Glutamatergic neuron (in vitro differentiated cells): ENCODE data around the gene KHDC3L. TPM values are rescaled to one million over a fixed set of nuclear protein-coding genes. Genes with fewer than 3 reads are reported as not detected.

ENCODE experiments used
- DNase-seq: peaks from one replicate; pipeline ENCODE4 v3.0.0; 2022
- H3K27ac Mint-ChIP-seq: one replicate; pipeline ENCODE4 v1.8.0; 2020; ENCODE audit warnings: mild to moderate bottlenecking, mixed read lengths, inconsistent platforms; ENCODE audit not compliant: unreplicated experiment
- H3K27me3 Mint-ChIP-seq: one replicate; pipeline ENCODE4 v1.8.0; 2020; ENCODE audit warnings: mild to moderate bottlenecking, moderate library complexity, mixed read lengths, inconsistent platforms; ENCODE audit not compliant: unreplicated experiment
- H3K36me3 Mint-ChIP-seq: one replicate; pipeline ENCODE4 v1.8.0; 2020; ENCODE audit warnings: mild to moderate bottlenecking, mixed read lengths, inconsistent platforms; ENCODE audit not compliant: unreplicated experiment
- H3K4me1 Mint-ChIP-seq: one replicate; pipeline ENCODE4 v1.8.0; 2020; ENCODE audit warnings: mild to moderate bottlenecking, low read depth, mixed read lengths, inconsistent platforms; ENCODE audit not compliant: unreplicated experiment
- H3K4me3 Mint-ChIP-seq: one replicate; pipeline ENCODE4 v1.8.0; 2020; ENCODE audit warnings: mild to moderate bottlenecking, mixed read lengths, inconsistent platforms; ENCODE audit not compliant: unreplicated experiment
- H3K9me3 Mint-ChIP-seq: one replicate; pipeline ENCODE4 v1.8.0; 2020; ENCODE audit warnings: mild to moderate bottlenecking, moderate library complexity, mixed read lengths, inconsistent platforms; ENCODE audit not compliant: unreplicated experiment
- total RNA-seq: library from RNA; stranded (reverse); fragmentation: NEBNext Ultra II Directional; extraction: Animal tissue kit (Norgen Biotek cat#: 25700); gene quantifications from one replicate; pipeline ENCODE4 v1.2.1, GENCODE V29; 2021; ENCODE audit not compliant: unreplicated experiment
- TF ChIP-seq, protein P1 (sequence below): fragments of 200-600 bp; sonication (generic); IDR thresholded peaks from one replicate; pipeline ENCODE4 v1.5.0; 2021; ENCODE audit not compliant: partially characterized antibody, unreplicated experiment

KHDC3L gene
- total RNA-seq, 1 donor from 2014 or later: not detected

DNA sequence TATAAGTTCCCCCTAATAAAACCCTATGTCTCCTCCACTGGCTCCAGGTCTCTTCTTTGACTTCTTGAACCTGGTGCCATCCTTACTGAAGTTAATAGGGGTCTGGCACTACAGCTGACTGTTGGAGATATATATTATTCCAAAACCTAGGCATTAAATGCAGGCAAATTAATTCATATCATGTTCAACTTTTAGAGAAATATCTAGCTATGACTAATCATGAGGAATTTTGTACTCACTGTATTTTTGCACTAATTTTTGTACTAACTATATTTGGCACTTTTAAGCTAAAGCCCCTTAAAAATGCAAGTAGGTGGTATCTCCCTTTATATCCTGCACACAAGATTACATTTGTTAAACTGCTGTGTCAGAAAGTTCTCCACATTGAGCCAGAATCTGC, 19.3 kb upstream of the KHDC3L start:
- Mint-ChIP-seq H3K27ac (no peak overlapping the region), H3K4me1 (no peaks in the 10 kb centered on the region), H3K9me3 (no peaks in the 10 kb centered on the region), H3K36me3 (no peaks in the 10 kb centered on the region), H3K4me3 (no peak overlapping the region), H3K27me3 (no peaks in the 10 kb centered on the region)
- no peak for DNase-seq
- TF ChIP-seq, protein P1, sequence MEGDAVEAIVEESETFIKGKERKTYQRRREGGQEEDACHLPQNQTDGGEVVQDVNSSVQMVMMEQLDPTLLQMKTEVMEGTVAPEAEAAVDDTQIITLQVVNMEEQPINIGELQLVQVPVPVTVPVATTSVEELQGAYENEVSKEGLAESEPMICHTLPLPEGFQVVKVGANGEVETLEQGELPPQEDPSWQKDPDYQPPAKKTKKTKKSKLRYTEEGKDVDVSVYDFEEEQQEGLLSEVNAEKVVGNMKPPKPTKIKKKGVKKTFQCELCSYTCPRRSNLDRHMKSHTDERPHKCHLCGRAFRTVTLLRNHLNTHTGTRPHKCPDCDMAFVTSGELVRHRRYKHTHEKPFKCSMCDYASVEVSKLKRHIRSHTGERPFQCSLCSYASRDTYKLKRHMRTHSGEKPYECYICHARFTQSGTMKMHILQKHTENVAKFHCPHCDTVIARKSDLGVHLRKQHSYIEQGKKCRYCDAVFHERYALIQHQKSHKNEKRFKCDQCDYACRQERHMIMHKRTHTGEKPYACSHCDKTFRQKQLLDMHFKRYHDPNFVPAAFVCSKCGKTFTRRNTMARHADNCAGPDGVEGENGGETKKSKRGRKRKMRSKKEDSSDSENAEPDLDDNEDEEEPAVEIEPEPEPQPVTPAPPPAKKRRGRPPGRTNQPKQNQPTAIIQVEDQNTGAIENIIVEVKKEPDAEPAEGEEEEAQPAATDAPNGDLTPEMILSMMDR: no peak

DNA sequence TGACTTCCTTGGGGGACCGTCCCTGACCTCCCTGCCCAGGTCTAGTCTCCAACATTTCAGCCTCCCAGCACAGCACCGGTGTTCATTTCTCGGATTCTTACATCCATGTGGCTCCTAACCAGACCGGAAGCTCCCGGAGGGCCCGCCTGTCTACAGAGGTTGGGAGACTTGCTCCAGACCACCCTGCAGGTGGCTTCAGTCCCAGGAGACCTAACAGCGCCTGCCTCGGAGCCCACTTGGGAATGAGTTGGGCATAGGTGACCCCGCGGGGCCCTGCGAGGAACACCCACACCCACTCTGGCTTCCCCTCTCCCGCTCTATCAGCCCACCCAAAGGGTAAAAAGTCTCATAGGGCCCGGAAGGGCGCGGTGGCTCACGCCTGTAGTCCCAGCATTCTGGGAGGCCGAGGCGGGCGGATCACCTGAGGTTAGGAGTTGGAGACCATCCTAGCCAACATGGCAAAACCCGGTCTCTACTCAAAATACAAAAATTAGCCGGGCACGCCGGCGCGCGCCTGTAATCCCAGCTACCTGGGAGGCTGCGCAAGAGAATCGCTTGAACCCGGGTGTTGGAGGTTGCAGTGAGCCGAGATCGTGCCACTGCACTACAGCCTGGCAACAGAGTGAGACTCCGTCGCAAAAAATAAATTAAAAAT, 13.8 kb upstream of the KHDC3L start:
- no peaks in the 10 kb centered on the region for H3K27me3 Mint-ChIP-seq
- no peak overlapping the region for H3K4me3 Mint-ChIP-seq
- no peak overlapping the region for H3K27ac Mint-ChIP-seq
- H3K4me1 Mint-ChIP-seq: no peaks in the 10 kb centered on the region
- TF ChIP-seq, protein P1: no peak
- no peaks in the 10 kb centered on the region for H3K9me3 Mint-ChIP-seq
- H3K36me3 Mint-ChIP-seq: no peaks in the 10 kb centered on the region
- DNase-seq: no peak

DNA sequence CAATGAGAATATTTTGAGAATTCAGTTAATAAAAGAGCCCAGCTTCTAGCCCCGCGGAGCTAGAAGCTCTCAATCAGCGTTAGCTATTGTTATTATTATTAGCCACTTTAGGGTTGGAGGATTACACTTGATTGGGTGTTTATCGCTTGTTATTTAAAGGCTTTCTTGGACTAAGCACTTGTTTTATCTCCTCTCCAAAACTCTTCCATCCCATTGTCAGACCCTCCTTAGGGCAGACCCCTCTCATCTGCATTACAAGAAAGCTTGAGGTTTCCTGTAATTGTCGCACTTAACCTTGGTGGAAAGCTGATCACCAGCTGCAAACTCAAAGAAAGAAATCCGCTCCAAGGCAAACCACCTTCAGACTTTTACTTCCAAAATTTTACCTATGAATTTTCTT, 13.1 kb upstream of the KHDC3L start:
- no peak overlapping the region for H3K27ac Mint-ChIP-seq
- H3K4me3 Mint-ChIP-seq: no peak overlapping the region

DNA sequence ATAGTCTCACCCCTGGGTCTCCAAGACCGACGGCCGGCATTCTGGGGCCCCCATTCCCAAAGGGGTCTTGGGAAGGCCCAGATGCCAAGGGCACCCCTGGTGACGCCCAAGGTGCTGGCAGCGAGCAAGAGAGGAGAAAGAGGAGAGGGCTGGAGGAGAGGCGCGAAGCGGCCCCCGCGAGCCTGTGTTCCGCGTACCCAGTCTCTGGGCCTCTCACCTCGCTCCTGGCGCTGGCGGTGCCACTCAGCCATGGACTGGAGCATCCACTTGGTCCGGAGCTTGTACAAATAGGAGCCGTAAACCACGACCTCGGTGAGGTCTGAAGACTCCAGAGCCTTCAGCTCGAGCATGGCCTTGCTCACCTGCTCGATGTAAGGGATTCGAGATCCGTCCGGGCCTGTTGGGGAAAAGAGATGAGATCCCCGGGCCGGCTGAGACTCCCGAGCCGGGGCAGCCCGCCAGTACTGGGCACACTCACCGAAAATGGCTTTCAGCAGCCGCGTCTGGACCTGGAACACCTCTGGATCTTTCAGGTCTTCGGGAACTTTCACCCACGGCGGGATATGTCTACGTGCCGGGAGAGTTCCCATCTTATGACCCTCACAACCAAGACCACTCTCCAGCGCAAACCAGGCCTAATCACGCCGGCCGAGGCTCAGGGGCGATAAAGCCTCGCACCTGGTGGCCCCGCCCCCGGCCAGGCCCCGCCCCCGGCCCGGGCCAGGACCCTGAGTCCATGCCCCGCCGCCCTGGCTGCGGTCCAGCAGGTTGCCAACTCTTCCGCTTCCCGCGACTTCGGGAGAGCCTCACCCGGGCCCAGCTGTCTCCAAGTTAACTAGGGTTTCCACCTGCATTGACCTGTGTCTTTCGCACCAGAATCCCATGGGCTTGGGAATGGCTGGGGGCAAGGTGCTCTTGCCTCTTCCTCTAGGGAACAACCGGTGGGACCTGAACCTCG, 8.5 kb upstream of the KHDC3L start, which contains the start of gene DPPA5:
Gene DPPA5 (minus strand): TSS at position 641 of the 958 bp plus-strand sequence. CDS start 51 bp downstream, at position 590.
- Mint-ChIP-seq H3K27me3 (no peaks in the 10 kb centered on the region), H3K9me3 (no peaks in the 10 kb centered on the region), H3K4me3 (no peak within 1 kb of the TSS), H3K36me3 (no peaks in the 10 kb centered on the region), H3K4me1 (no peaks in the 10 kb centered on the region), H3K27ac (no peak within 1 kb of the TSS)
- DNase-seq: no peak
- TF ChIP-seq, protein P1: no peak

More for the DNA sequence above, 13.1 kb upstream of the KHDC3L start:
- H3K4me1 Mint-ChIP-seq: no peaks in the 10 kb centered on the region
- H3K9me3 Mint-ChIP-seq: no peaks in the 10 kb centered on the region
- H3K27me3 Mint-ChIP-seq: no peaks in the 10 kb centered on the region
- TF ChIP-seq, protein P1: no peak
- no peak for DNase-seq
- H3K36me3 Mint-ChIP-seq: no peaks in the 10 kb centered on the region
